CD14-positive monocyte (primary cell): ENCODE data around the gene DIMT1. TPM values are rescaled to one million over a fixed set of nuclear protein-coding genes. Genes with fewer than 3 reads are reported as not detected.
A peak's percentile ranks its signal among the peaks of the same experiment; 100 is the strongest.

ENCODE experiments used
- DNase-seq, 3 donors: peaks; one replicate each; pipeline ENCODE4 v3.0.0-alpha.2; 2011 to 2022
- H2AFZ ChIP-seq: 2 replicates; pipeline ENCODE4 v1.6.0; 2012; ENCODE audit warnings: mild to moderate bottlenecking, low read depth, low read length, inconsistent platforms; ENCODE audit not compliant: insufficient read depth, poor library complexity, severe bottlenecking
- H3K27ac ChIP-seq, 2 donors: 1 replicate in 1 of 2; 2 replicates in 1 of 2; pipeline ENCODE4 v1.5.1; 2012 to 2013; ENCODE audit warnings: low read length in 2 of 2, control low read depth in 1 of 2, inconsistent platforms in 1 of 2, low read depth in 1 of 2, mild to moderate bottlenecking in 1 of 2
- H3K27me3 ChIP-seq, 2 donors: one replicate each; pipeline versions ENCODE4 v1.6.0 to v1.6.1; 2011 to 2013; ENCODE audit warnings: low read length in 2 of 2; ENCODE audit not compliant: control insufficient read depth in 2 of 2, insufficient read depth in 2 of 2
- H3K36me3 ChIP-seq, 2 donors: replicated peaks in 1 of 2; 1 replicate in 1 of 2; 2 replicates in 1 of 2; pipeline versions ENCODE4 v1.5.1 to v1.6.1; 2012 to 2013; ENCODE audit warnings: low read length in 2 of 2, control low read depth in 1 of 2, inconsistent platforms in 1 of 2, mild to moderate bottlenecking in 1 of 2; ENCODE audit not compliant: insufficient read depth in 2 of 2, control insufficient read depth in 1 of 2
- H3K4me1 ChIP-seq, 2 donors: 1 replicate in 1 of 2; 2 replicates in 1 of 2; pipeline versions ENCODE4 v1.5.1 to v1.6.1; 2012 to 2013; ENCODE audit warnings: low read length in 2 of 2, control low read depth in 1 of 2, inconsistent platforms in 1 of 2, mild to moderate bottlenecking in 1 of 2, moderate library complexity in 1 of 2; ENCODE audit not compliant: insufficient read depth in 2 of 2, control insufficient read depth in 1 of 2
- H3K4me2 ChIP-seq: replicated peaks from 2 replicates; pipeline ENCODE3; 2012; ENCODE audit warnings: low read length, moderate library complexity, mild to moderate bottlenecking; ENCODE audit not compliant: poor library complexity, severe bottlenecking; ENCODE audit errors: extremely low read depth
- H3K4me3 ChIP-seq, 3 experiments: fragments of 200-600 bp in 1 of 3; sonication (generic) in 1 of 3; replicated peaks in 1 of 3; 1 replicate in 2 of 3; 2 replicates in 1 of 3; pipeline ENCODE4 v1.5.1; 2011 to 2013; ENCODE audit warnings: low read length in 3 of 3, mild to moderate bottlenecking in 3 of 3, control low read depth in 2 of 3, low read depth in 2 of 3, inconsistent platforms in 1 of 3, moderate library complexity in 1 of 3
- H3K79me2 ChIP-seq: 2 replicates; pipeline ENCODE4 v1.6.0; 2012; ENCODE audit warnings: mild to moderate bottlenecking, control low read depth, inconsistent platforms, low read length, moderate library complexity; ENCODE audit not compliant: insufficient read depth
- H3K9ac ChIP-seq: 2 replicates; pipeline ENCODE4 v1.6.0; 2017; ENCODE audit warnings: low read length, mild to moderate bottlenecking; ENCODE audit not compliant: insufficient read depth, poor library complexity, severe bottlenecking
- H3K9me3 ChIP-seq, 2 donors: replicated peaks in 1 of 2; 1 replicate in 1 of 2; 2 replicates in 1 of 2; pipeline versions ENCODE4 v1.5.1 to v1.6.1; 2012 to 2013; ENCODE audit warnings: low read length in 2 of 2, control low read depth in 1 of 2; ENCODE audit not compliant: control insufficient read depth in 1 of 2, insufficient read depth in 1 of 2
- H4K20me1 ChIP-seq: 2 replicates; pipeline ENCODE4 v1.6.0; 2012; ENCODE audit warnings: mild to moderate bottlenecking, low read length, control low read depth, moderate library complexity; ENCODE audit not compliant: insufficient read depth
- H3K27ac Mint-ChIP-seq, 7 donors: one replicate each; pipeline ENCODE4 v1.8.0; 2020; ENCODE audit warnings: mild to moderate bottlenecking in 7 of 7, mixed read lengths in 7 of 7, moderate library complexity in 6 of 7, inconsistent platforms in 2 of 7
- H3K27me3 Mint-ChIP-seq, 3 donors: one replicate each; pipeline ENCODE4 v1.8.0; 2021 to 2022; ENCODE audit warnings: low read depth in 3 of 3, mild to moderate bottlenecking in 3 of 3, mixed read lengths in 3 of 3, moderate library complexity in 3 of 3, inconsistent platforms in 1 of 3
- H3K36me3 Mint-ChIP-seq, 2 donors: one replicate each; pipeline ENCODE4 v1.8.0; 2020; ENCODE audit warnings: mixed read lengths in 2 of 2, inconsistent platforms in 1 of 2, mild to moderate bottlenecking in 1 of 2
- H3K4me1 Mint-ChIP-seq: one replicate; pipeline ENCODE4 v1.8.0; 2020; ENCODE audit warnings: mild to moderate bottlenecking, mixed read lengths
- H3K4me3 Mint-ChIP-seq, 2 donors: one replicate each; pipeline ENCODE4 v1.8.0; 2020; ENCODE audit warnings: mild to moderate bottlenecking in 2 of 2, mixed read lengths in 2 of 2, moderate library complexity in 1 of 2
- H3K9me3 Mint-ChIP-seq, 7 donors: one replicate each; pipeline ENCODE4 v1.8.0; 2020 to 2022; ENCODE audit warnings: mixed read lengths in 7 of 7, mild to moderate bottlenecking in 6 of 7, moderate library complexity in 6 of 7, inconsistent platforms in 2 of 7
- WGBS: methylation state at CpG from one replicate; pipeline ENCODE4 v1.1.5; 2013; ENCODE audit warnings: missing lambda C conversion rate; ENCODE audit not compliant: insufficient coverage; 5-methylcytosine and 5-hydroxymethylcytosine counted together
- intact Hi-C, 2 donors: fragments of 100-400 bp; cut with micrococcal nuclease; formaldehyde crosslinking; loops; one replicate each; pipeline versions ENCODE4 v1.15.0 to v1.15.1; 2023
- polyA plus RNA-seq, 3 donors: library from polyadenylated mRNA; depleted of rRNA in 1 of 3; unstranded in 2 of 3; stranded (reverse) in 1 of 3; fragments of 300-500 nt in 2 of 3; fragments of >200 nt in 1 of 3; fragmentation: Illumina TruSeq in 2 of 3; gene quantifications; 1 replicate in 2 of 3; 2 replicates in 1 of 3; pipeline ENCODE4 v1.2.3, GENCODE V29; 2012 to 2021
- TF ChIP-seq, protein P1 (sequence below): fragments of 200-600 bp; IDR thresholded peaks from one replicate; pipeline ENCODE4 v1.8.0; 2022; ENCODE audit warnings: antibody characterized with exemption, mild to moderate bottlenecking

Gene DIMT1
- polyA plus RNA-seq, 3 donors, result 10.1 to 27.6 (median 25.1) TPM

DNA sequence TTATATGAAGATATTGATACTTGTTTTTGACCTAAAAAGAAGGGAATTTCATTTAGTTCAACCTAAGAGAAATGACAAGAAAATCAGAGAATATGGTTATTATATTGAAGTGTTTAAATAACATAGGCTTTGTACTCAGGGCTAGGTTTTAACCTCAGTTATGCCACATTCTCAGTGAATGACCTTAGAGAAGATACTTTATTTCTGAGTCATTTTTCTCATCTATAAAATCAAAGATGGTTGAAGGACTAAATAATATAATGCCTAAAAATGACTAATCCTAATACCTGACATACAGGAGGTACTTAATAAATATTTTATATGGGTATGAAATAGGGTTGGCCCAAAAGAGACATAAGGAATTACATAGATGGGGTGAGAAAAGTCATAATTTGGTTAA, 32.3 kb downstream of the DIMT1 start:
- Histone ChIP-seq H3K36me3 (peaks cover 54 to 55% of the 10 kb centered on the region in 2 donors), H3K79me2 (no peaks in the 10 kb centered on the region)

DNA sequence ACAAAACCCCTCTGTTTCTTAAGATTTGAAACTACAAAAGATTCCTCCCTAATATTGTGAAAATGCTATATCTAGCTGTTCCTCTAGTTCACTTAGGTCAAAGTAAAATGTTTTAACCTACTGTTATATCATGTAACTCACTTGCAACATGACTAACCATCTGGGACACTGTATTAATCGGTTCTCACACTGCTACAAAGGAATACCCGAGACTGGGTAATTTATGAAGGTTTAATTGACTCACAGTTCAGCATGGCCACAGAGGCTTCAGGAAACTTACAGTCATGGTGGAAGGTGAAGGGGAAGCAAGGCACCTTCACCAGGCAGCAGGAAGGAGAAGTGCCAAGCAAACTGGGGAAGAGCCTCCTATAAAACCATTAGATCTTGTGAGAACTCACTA, 34.7 kb downstream of the DIMT1 start:
- H3K4me2 ChIP-seq, result no peak overlapping the region
- intact Hi-C loops, result no loop called here
- no peaks in the 10 kb centered on the region for H4K20me1 ChIP-seq
- no peaks in the 10 kb centered on the region for H3K4me1 Mint-ChIP-seq
- peaks cover 0 to 3% (median 0%) of the 10 kb centered on the region in 7 donors for H3K9me3 Mint-ChIP-seq
- H3K79me2 ChIP-seq, result no peaks in the 10 kb centered on the region
- no peak overlapping the region for H3K4me3 ChIP-seq
- peaks cover 52 to 56% of the 10 kb centered on the region in 2 donors for H3K36me3 ChIP-seq
- no peak overlapping the region for H2AFZ ChIP-seq
- no peaks in the 10 kb centered on the region for H3K4me1 ChIP-seq
- no peaks in the 10 kb centered on the region for H3K27me3 Mint-ChIP-seq
- H3K9ac ChIP-seq, result no peak overlapping the region
- H3K27me3 ChIP-seq, result no peaks in the 10 kb centered on the region
- no peaks in the 10 kb centered on the region for H3K9me3 ChIP-seq
- TF ChIP-seq, protein P1, sequence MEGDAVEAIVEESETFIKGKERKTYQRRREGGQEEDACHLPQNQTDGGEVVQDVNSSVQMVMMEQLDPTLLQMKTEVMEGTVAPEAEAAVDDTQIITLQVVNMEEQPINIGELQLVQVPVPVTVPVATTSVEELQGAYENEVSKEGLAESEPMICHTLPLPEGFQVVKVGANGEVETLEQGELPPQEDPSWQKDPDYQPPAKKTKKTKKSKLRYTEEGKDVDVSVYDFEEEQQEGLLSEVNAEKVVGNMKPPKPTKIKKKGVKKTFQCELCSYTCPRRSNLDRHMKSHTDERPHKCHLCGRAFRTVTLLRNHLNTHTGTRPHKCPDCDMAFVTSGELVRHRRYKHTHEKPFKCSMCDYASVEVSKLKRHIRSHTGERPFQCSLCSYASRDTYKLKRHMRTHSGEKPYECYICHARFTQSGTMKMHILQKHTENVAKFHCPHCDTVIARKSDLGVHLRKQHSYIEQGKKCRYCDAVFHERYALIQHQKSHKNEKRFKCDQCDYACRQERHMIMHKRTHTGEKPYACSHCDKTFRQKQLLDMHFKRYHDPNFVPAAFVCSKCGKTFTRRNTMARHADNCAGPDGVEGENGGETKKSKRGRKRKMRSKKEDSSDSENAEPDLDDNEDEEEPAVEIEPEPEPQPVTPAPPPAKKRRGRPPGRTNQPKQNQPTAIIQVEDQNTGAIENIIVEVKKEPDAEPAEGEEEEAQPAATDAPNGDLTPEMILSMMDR, result no peak
- peaks cover 44 to 53% of the 10 kb centered on the region in 2 donors for H3K36me3 Mint-ChIP-seq
- H3K27ac Mint-ChIP-seq, result peak overlapping the region in 3 of 7 donors; percentile 49 to 84 (median 72)
- no peak overlapping the region for H3K4me3 Mint-ChIP-seq
- no CpG with 5 or more reads among the region's 2 CpGs for WGBS
- peak in 1 of 3 donors; percentile 12 for DNase-seq
- no peak overlapping the region for H3K27ac ChIP-seq

More for the DNA sequence above, 32.3 kb downstream of the DIMT1 start:
- H3K9me3 ChIP-seq, result no peaks in the 10 kb centered on the region
- Mint-ChIP-seq H3K4me3 (no peak overlapping the region), H3K27me3 (no peaks in the 10 kb centered on the region), H3K36me3 (peaks cover 38 to 44% of the 10 kb centered on the region in 2 donors), H3K27ac (no peak overlapping the region), H3K4me1 (no peaks in the 10 kb centered on the region), H3K9me3 (no peaks in the 10 kb centered on the region)
- H3K4me1 ChIP-seq, result no peaks in the 10 kb centered on the region
- TF ChIP-seq, protein P1, result no peak
- H3K27ac ChIP-seq, result no peak overlapping the region
- H4K20me1 ChIP-seq, result no peaks in the 10 kb centered on the region
- no peak overlapping the region for H3K9ac ChIP-seq
- H3K27me3 ChIP-seq, result no peaks in the 10 kb centered on the region
- H2AFZ ChIP-seq, result no peak overlapping the region
- intact Hi-C loops, result no loop called here
- no peak overlapping the region for H3K4me3 ChIP-seq
- H3K4me2 ChIP-seq, result no peak overlapping the region
- no peak for DNase-seq
